NB4 (cell line): ENCODE results near the gene RHOT1.

Source experiments
- MYC ChIP-seq: IDR thresholded peaks from 2 replicates; pipeline ENCODE4 v1.6.1; 2011; ENCODE audit warnings: low read depth, low read length
- POLR2A ChIP-seq: IDR thresholded peaks from 2 replicates; pipeline ENCODE4 v1.6.1; 2011; ENCODE audit warnings: mild to moderate bottlenecking; ENCODE audit not compliant: insufficient read length; ENCODE audit errors: extremely low read depth
- TF ChIP-seq, protein P1 (sequence below): IDR thresholded peaks from one replicate; pipeline ENCODE4 v1.5.1; 2012; ENCODE audit warnings: low read depth, low read length
- TF ChIP-seq, protein P2 (sequence below): IDR thresholded peaks from 2 replicates; pipeline ENCODE4 v1.6.1; 2011; ENCODE audit warnings: low read depth, low read length

DNA sequence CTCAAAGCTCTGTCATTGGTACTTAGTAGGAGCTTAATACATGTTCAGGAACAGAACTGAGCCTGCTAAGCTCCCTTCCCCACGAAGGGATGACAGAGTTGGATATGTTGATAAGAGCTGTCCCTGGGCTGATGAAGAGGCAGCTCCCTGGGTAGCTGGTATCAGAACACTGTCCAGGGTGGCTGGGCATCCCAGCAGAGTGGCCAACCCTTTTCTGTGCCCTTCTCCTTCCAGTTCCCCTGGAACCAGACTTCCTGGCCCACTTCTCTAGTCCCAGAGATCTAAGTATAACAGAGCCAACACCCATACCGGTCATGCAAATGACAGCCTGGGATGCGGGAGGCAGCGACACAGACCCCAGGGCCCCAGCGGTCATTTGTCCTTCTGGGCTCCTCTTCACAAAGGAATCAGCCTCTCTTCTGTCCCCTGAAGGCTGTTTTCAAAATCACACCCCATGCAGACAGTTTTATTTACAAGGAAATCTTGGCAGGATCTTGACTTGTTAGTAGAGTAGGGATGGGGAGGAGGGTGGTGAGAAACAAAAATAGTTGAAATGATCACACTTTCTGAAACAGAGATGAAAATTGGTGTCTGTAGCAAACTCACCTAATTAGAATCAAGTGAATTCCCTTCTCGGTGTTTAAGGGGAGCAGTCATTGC, 122.0 kb downstream of the RHOT1 start:
- TF ChIP-seq, protein P1, sequence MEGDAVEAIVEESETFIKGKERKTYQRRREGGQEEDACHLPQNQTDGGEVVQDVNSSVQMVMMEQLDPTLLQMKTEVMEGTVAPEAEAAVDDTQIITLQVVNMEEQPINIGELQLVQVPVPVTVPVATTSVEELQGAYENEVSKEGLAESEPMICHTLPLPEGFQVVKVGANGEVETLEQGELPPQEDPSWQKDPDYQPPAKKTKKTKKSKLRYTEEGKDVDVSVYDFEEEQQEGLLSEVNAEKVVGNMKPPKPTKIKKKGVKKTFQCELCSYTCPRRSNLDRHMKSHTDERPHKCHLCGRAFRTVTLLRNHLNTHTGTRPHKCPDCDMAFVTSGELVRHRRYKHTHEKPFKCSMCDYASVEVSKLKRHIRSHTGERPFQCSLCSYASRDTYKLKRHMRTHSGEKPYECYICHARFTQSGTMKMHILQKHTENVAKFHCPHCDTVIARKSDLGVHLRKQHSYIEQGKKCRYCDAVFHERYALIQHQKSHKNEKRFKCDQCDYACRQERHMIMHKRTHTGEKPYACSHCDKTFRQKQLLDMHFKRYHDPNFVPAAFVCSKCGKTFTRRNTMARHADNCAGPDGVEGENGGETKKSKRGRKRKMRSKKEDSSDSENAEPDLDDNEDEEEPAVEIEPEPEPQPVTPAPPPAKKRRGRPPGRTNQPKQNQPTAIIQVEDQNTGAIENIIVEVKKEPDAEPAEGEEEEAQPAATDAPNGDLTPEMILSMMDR, result no peak
- TF ChIP-seq POLR2A (no peak), MYC (no peak)
- TF ChIP-seq, protein P2, sequence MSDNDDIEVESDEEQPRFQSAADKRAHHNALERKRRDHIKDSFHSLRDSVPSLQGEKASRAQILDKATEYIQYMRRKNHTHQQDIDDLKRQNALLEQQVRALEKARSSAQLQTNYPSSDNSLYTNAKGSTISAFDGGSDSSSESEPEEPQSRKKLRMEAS, result no peak
